HG02981 (cell line): Measurements from ENCODE around the gene UNC13C.
"Not testable (repeated sequence)": the region's sequence is repeated elsewhere in the genome, so short reads cannot be mapped to it uniquely, and the experiment has no call there.

Experiments used
- ATAC-seq: cut with Tn5 transposase; IDR thresholded peaks from one replicate; pipeline ENCODE4 v1.9.1; 2021; ENCODE audit warnings: mild to moderate bottlenecking, moderate library complexity; ENCODE audit not compliant: unreplicated experiment

Gene UNC13C

DNA sequence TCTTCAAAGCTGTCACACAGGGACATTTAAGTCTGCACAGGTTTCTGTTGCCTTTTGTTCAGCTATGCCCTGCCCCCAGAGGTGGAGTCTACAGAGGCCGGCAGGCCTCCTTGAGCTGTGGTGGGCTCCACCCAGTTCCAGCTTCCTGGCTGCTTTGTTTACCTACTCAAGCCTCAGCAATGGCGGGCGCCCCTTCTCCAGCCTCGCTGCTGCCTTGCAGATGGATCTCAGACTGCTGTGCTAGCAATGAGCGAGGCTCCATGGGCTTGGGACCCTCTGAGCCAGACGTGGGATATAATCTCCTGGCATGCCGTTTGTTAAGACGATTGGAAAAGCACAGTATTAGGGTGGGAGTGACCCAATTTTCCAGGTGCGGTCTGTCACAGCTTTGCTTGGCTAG, 472.0 kb downstream of the UNC13C start:
- not testable (repeated sequence) for ATAC-seq

DNA sequence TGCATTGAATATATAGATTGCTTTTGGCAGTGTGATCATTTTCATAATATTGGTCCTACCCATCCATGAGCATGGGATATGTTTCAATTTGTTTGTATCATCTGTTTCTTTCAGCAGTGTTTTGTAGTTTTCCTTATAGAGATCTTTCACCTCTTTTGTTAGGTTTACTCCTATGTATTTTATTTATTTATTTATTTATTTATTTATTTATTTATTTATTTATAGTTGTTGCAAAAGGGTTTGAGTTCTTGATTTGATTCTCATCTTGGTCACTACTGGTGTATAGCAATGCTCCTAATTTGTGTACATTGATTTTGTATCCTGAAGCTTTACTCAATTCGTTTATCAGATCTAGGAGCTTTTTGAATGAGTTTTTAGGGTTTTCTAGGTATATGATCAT, 478.2 kb downstream of the UNC13C start:
- ATAC-seq, result no peak

DNA sequence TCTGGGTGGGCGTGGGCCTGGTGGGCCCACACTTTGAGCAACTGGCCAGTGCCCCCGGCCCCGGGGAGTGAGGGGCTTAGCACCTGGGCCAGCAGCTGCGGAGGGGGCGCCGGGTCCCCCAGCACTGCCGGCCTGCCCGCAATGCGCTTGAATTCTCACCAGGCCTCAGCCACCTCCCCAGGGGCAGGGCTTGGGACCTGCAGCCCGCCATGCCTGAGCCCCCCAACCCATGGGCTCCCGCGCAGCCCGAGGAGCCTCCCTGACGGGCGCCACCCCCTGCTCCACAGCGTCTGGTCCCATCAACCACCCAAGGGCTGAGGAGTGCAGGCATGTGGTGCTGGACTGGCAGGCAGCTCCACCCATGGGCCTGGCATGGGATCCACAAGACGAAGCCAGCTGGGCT, 484.3 kb downstream of the UNC13C start:
- ATAC-seq, result no peak

DNA sequence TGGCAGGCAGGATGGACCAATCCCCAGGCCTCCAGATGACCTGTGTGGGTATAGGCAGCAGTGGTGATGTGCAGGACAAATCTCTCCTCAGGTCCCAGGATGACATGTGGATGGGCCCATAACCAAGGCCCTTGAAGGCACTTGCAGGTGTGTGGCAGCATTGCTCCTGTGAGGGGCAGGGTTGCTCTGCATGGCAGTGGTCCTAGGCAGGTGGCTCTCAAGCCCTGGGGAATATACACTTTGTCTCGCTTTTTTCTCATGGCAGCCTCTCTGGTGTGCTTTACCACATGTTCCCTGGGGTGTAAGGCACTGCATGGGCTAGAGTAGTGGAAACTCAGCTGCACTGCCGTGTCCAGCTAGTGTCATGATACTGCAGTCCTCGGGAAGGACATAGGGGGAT, 503.6 kb downstream of the UNC13C start:
- no peak for ATAC-seq

DNA sequence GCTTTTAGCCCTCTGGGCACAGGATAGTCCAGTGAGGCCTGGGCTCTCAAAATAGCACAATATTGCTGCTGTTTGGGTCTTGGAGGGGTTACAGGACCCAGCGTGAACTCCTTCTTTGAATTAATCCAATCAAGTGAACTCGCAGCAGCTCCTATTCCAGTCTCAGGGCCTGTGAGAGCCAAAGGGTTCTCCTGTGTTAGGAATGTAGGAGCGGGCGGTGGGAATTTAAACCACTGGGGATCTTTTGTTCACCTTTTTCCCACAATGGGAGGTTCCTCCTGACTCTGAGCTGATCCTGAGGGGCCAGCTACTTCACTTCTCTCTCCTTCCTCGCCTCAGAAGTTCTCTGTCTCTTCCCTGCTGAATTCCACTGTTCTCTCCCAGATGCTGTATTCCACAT, 504.0 kb downstream of the UNC13C start:
- no peak for ATAC-seq

DNA sequence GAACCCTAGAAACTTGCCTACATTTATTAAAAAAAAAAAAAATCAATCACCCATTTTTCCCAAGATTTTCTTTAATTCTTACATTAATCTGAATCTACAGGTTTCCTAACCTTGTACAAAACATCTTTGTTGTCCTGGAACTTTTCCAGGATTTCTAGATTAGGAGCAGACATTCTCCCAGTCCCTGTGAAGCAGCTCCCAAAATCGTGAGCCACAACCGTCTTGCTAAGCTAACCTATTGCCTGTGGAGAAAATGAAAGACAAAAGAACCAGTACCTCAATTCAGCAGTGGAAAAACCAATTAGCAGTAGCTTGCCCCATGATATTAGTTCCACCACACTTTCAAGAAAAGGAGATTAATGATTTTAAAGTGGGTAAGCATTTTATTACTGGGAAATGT, 522.1 kb downstream of the UNC13C start:
- ATAC-seq, result no peak

DNA sequence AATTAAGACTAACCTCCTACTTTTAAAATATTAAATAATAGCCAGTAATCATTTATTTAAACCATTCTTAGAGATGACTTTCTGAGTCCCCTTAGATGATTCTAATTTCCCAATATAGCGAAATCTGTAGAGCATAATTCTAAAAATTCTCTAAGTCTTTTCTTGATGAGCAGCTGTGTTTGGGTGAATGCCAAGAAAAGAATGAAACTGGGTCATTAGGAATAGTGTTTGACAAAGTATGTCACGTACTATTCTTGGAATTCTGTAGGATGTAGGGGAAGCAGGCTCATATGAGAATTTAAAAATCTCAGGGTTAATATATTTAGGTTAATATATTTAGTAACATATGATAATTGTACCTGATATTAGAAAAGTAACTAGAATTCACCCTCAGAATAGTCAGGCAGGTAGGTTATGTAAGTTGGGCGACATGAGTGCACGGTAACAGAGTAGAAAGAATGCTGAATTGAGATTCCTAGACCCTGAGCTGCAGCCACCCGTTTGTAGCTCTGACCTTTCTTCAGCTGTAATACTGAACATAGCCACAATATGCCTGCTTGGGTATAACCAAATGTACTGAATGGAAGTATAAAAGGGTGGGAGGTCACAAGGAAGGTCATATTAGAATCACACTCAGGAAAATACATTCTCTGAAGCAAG, 524.3 kb downstream of the UNC13C start:
- no peak for ATAC-seq

DNA sequence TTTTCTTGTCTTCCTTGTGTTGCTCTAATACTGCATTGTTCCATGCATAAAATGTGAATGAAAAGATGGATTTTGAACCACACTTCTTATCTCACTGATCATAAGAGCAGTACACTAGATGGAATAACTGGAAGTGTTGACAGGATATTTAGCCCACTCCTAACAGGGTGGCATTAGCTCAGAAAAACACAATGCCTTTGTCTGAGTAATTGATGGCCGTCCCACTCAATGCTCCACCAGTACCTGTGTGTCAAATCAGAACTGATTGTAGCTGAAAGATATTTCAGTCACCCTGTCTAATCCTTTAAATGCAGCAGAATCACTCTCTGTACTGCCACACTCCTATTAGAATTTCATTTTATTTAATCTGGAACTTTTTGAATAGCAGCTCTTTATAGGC, 526.5 kb downstream of the UNC13C start:
- no peak for ATAC-seq

DNA sequence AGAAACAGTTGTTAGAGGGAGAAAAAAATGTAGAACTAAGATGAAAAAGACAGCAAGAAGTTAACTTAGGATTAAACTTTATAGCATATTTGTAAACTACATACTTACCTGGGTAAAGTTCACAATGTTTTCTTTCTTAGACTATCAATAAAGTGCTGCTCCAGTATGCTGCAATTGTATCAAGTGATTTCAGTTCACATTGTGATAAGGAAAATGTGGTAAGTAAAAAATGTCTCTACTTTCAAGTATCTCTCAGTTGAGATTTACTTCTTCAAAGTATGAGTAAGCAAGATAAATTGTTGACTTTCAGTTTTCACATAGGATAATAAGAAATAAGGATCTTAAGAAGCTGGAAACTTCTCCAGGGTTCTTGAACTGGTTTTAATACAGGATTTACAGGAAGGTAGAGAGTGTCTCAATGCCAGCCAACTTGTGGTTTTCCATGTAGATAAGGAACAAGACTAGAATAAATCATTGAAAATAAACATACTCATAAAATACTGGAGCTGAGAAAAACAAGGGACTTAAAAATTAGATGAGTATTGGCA, 528.8 kb downstream of the UNC13C start:
- ATAC-seq, result no peak

DNA sequence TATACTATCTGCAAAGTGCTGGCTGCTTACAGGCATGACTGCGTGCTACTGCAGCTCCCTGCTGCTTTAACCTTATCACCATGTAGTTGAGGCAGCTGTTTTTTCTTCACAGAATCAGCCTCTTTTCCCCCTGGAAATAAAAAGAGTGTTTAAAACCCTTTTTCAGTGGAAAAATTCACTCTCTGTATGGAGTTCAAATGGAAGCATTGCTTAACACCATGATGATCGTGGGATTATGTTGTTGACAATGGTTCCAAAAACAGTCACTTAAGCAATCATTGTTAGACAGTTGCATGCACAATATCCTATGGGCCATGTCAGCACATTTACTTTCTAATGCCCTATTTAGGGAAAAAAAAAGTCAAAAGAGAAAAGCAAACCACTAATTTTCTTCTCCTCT, 536.4 kb downstream of the UNC13C start:
- no peak for ATAC-seq

DNA sequence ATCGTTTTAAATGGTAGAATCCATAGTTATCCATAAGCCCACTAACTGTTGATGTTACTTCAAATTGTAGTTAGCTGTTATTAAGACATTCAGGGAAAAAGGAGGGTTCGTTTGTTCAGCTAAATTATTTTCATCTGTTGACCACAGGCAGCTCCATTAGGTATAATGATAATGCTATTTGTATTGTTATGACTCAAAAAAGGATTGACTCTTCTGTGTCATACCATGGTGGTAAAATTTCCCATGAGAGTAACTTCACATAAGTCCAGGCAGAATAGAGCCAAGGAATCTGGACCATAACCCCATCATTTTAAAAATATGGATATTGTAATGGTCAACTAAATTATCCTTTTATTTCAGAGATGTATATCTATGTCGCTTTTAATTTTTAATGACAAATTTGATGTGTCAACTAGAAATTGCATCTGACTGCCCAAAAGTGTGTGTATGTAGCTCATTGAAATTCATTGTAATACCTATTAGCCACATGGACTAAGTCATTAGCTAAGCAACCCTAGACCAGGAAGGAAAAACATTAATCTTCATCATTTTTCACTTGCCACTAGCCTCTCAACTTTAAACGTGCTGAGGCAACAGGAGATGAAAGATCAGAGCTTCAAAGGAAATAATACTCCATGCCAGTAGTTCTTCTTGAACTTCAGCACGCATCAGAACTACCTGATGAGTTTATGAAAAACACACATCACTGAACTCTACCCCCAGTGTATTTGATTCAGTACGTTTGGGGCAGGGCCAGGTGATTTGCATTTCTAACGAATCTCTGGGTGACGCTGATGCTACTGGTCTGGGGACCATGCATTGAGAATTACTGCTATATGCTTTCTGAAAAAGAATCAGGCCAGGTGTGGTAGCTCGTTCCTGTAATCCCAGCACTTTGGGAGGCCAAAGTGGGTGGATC, 537.7 kb downstream of the UNC13C start:
- no peak for ATAC-seq

DNA sequence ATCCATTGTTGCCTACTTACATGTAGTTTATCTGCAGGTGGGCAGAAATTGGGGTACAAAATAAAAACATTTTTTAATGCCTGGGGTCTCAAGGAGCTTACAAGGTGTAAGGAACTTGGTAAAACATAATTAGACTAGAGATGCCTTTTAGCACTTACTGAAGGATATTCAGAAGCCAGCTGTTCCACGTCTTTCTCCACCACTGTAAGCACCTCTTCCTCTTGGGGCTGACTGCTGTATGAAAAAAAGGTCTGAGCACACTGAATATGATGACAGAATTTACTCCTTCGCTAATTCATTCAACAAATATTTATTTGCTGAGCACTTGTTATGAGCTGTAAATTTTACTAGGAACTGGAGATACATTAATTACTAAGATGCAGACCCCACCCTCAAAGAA, 539.1 kb downstream of the UNC13C start:
- no peak for ATAC-seq

DNA sequence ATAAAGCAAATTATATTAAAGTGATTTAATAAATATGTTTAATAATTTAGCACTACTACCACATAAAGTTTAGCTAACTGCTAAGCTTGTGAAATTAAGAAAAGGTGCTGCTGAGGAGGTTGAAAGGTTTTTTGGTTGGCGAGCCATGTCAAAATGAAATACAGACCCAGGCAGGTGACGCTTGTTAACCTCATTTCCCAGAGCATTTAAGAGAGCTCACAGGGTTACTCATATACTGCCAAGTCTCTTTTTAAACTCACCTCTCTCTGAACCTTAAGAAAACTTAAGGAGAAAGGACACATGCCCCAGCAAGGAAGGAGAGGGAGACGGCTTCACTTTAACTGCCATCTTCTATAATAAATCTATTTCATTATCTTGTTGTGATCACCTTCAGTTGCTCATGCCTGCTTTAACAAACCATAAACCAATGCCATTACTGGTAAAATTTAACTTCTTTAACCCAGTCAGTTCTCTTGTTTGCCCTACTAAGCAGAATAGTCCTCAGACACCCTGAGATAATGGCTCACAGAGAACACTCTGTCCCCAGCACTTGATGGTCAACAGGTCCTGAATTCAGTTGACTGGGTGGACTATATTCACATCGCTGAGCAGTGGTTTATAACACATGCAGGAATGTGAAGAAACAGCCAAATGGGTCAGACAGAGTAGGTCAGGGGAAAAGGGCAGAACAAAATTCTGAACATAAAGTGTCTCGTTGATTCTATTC, 540.1 kb downstream of the UNC13C start:
- ATAC-seq, result no peak

DNA sequence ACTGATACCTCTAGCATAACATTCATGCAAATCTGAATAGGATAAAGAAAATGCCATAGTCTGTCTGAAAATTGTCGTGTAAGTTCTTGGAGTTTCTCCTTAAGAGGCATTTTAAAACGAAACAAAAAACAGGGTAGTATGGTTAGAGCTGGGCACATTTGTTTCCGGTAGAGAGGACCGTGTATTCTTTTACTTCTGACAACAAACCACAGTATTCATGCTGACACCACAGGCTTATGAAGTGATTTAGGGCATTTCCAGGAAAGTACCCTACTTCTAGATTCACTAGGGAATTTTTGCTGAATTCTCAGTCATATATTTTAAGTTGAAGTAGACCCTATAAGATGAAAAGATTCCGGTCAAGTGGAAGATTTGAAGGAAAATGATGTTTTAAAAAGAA, 541.3 kb downstream of the UNC13C start:
- ATAC-seq, result peak; percentile 78

DNA sequence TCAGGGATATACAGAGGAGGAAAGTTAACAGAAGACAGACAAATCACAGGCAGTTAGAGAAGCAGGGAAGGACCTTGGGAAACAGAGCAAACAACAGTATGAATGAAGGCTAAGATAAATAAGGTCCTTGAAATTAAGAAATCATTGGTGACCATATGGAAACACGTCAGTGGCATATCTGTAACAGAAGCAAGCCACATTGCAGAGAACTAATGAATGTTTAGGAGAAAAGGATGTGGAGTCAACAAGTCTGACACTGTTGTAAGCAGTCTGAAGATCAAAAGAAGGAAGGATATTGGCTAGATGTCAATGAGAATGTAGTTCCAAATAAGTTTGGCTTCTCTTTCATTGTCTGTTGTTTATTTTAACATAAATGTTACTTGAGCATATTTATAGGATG, 542.4 kb downstream of the UNC13C start:
- no peak for ATAC-seq

DNA sequence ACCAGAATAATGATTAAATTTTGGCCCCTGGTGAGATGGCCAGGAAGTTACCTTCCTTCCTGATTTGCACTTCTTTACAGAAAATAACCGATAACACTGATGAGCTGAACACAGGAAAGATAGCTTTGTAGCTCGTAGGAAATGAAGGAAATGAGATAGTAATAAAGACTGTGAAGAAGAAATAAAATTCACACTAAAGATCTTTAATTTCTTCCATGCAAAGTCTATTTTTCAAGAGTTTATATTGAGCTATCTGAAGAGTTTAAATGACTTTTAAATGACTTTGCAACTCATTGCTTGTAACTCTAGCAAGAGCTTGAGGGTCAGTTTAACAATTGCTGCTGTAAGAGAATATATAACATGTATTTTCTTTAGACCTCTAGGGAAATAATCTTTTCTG, 543.0 kb downstream of the UNC13C start:
- ATAC-seq, result no peak

DNA sequence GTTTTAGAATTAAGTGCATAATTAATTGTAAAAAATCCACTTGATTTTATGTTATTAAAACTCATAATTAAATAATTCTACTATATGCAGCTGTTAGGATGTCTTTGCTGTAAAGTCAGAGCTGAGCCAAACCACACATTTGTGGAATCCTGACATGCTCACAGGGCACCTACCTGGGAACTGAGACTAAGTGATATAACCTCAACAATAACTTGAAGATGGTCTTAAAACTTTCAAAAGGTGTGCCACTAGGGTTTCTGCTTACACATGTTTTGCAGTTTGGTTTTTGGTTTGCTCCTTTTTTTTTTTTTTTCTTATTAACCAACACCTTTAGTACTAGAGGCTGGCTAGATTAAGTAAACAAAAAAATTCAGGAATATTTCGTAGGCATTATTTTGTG, 549.8 kb downstream of the UNC13C start:
- ATAC-seq, result no peak

DNA sequence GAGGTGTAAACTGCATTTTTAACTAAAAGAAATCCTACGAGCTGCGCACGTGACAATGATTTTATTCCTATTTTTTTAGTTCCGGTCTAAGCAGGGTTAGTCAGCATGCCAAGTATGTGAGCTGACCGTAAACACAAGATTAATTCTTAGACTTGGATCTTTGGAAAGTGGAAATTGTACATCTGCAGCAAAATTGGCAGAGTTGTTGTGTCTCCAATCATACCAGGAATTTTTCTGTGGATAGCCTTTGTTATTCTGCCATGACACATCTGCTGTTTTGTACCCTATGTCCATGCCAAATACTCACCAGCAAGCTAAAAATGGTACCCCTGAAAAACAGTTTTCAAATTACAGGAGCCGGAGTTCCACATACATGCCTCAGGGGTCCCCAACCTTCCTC, 562.5 kb downstream of the UNC13C start:
- no peak for ATAC-seq

DNA sequence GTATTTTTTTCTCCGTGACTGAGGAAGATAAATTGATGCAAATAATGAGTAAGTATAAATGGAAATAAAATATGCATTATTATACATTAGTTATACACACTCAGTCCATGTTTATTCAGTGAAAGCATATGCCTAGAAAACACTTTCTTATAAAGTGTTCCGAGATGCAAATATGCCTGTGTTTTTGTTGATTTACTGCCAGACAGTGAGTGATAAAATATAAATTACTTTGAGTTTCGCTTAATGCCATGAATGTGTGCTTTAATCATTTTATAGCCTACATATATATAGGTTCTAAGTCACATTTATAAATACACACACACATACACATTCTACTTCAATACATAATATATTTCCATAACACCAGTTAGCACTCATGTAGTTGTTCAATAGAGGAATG, 569.2 kb downstream of the UNC13C start:
- no peak for ATAC-seq

DNA sequence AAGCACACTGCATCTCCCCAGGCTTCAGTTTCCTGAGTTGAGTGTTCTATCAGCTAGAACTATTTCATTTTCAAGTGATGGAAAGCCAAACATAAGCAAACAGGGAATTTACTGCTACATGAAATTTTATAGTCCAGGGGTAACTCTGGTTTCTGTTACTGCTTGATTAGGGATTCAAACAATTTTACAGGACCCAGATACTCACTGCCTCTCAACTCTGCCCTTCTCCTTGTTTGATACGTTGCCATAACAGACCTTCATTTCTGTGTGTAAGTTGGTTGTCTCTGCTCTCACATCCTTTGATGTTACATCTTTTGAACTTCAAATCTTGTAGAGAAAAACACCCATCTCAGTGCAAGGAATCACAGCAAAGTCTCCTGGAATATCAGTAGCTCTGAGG, 572.7 kb downstream of the UNC13C start:
- no peak for ATAC-seq

DNA sequence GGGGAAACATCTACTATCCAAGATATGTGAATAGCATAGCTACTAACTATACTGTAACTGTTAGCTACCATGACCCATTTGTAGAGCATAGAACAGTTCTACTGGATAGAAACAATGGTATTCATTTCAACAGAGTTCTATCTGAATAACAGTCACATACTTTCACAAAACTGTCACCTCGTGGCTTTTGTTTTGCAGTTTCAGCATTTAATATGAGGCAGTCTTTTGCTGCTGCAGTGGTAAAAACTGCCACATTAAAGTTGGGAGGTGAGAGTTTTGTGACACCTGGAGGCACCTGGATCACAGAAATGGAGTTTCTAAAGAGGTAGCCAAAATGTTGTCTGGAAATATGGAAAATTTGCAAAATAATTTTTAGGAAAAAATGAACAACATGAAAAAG, 578.0 kb downstream of the UNC13C start:
- no peak for ATAC-seq
